Measurements from ENCODE around the gene CHERP. TPM values are rescaled to one million over a fixed set of nuclear protein-coding genes. Genes with fewer than 3 reads are reported as not detected.

The CHERP gene
- polyA plus RNA-seq, 1 experiment = 4.0 TPM

DNA sequence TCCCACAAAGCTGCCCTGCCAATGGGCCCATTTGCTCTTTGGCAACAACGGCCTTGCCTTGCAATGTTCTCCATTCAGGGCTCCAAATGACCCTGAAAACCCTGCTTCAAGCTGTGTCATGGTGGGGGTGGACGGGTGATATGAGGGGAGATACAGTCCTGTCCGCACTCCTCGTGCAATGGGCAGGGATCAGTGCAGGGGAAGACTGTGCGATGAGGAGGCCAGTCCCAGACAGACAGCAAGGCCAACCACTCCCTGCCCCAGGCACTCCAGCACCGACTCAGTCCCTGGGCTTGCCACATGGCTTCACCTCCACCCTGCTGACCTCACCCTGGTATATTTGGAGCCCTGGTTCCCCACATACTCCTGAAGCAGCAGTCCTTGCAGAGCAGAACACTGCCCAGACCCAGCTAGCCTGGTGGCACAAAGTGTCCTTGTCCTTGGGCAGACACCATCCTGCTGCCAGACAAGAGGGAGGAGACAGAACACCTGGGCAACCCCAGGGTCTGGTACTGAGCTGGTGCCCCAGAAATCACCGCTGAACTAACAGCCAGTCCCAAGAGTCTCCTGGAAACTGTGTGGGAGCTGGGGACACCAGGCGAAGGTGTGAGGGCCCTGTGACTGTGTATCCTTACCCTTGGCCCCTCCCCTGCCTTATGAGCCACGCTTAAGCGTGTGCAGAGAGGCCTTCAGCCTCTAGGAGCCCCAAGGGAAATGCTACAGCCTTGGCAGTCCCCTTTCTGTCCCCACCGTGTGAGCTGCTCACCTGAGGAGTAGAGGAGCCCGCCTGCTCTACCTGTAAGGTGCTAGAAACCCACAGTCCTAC is 39.1 kb upstream of the CHERP start:
- POLR2A ChIA-PET = interaction anchor here (0.6 kb wide), 1 partner anchor 47 kb away, joined by 3 read pairs; no protein-coding TSS in a partner anchor
- CTCF ChIA-PET = interaction anchor here (0.7 kb wide), 1 partner anchor 14 kb away, joined by 3 read pairs; no protein-coding TSS in a partner anchor
- Histone ChIP-seq H3K36me3 (ENCODE audit: control insufficient read depth, insufficient read depth, low read length) (peaks cover 7% of the 10 kb centered on the region), H3K27me3 (ENCODE audit: control insufficient read depth, insufficient read depth, low read length) (no peaks in the 10 kb centered on the region), H3K4me3 (ENCODE audit: low read depth, low read length) (no peak overlapping the region)
- DNase-seq (ENCODE audit: low read depth) = no peak
- TF ChIP-seq, protein P1, sequence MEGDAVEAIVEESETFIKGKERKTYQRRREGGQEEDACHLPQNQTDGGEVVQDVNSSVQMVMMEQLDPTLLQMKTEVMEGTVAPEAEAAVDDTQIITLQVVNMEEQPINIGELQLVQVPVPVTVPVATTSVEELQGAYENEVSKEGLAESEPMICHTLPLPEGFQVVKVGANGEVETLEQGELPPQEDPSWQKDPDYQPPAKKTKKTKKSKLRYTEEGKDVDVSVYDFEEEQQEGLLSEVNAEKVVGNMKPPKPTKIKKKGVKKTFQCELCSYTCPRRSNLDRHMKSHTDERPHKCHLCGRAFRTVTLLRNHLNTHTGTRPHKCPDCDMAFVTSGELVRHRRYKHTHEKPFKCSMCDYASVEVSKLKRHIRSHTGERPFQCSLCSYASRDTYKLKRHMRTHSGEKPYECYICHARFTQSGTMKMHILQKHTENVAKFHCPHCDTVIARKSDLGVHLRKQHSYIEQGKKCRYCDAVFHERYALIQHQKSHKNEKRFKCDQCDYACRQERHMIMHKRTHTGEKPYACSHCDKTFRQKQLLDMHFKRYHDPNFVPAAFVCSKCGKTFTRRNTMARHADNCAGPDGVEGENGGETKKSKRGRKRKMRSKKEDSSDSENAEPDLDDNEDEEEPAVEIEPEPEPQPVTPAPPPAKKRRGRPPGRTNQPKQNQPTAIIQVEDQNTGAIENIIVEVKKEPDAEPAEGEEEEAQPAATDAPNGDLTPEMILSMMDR (IDR thresholded peaks at IDR 0.05; ENCODE audit: insufficient read depth, low read depth, low read length) = no peak

GRCh38 chr19:16579381-16579780 is 37.1 kb upstream of the CHERP start:
- Histone ChIP-seq H3K4me3 (ENCODE audit: low read depth, low read length) (no peak overlapping the region), H3K36me3 (ENCODE audit: control insufficient read depth, insufficient read depth, low read length) (peaks cover 14% of the 10 kb centered on the region), H3K27me3 (ENCODE audit: control insufficient read depth, insufficient read depth, low read length) (no peaks in the 10 kb centered on the region)
- no peak for DNase-seq (ENCODE audit: low read depth)
- ChIA-PET POLR2A (no interaction called here), CTCF (no interaction called here)
- TF ChIP-seq, protein P1 (IDR thresholded peaks at IDR 0.05; ENCODE audit: insufficient read depth, low read depth, low read length) = no peak

GRCh38 chr19:16577531-16577985 is 35.3 kb upstream of the CHERP start:
- Histone ChIP-seq H3K27me3 (ENCODE audit: control insufficient read depth, insufficient read depth, low read length) (no peaks in the 10 kb centered on the region), H3K4me3 (ENCODE audit: low read depth, low read length) (no peak overlapping the region), H3K36me3 (ENCODE audit: control insufficient read depth, insufficient read depth, low read length) (peaks cover 14% of the 10 kb centered on the region)
- DNase-seq (ENCODE audit: low read depth) = no peak
- ChIA-PET POLR2A (no interaction called here), CTCF (interaction anchor here (1.1 kb wide), 1 partner anchor 37 kb away, joined by 3 read pairs; no protein-coding TSS in a partner anchor)
- TF ChIP-seq, protein P1 (IDR thresholded peaks at IDR 0.05; ENCODE audit: insufficient read depth, low read depth, low read length) = no peak

DNA sequence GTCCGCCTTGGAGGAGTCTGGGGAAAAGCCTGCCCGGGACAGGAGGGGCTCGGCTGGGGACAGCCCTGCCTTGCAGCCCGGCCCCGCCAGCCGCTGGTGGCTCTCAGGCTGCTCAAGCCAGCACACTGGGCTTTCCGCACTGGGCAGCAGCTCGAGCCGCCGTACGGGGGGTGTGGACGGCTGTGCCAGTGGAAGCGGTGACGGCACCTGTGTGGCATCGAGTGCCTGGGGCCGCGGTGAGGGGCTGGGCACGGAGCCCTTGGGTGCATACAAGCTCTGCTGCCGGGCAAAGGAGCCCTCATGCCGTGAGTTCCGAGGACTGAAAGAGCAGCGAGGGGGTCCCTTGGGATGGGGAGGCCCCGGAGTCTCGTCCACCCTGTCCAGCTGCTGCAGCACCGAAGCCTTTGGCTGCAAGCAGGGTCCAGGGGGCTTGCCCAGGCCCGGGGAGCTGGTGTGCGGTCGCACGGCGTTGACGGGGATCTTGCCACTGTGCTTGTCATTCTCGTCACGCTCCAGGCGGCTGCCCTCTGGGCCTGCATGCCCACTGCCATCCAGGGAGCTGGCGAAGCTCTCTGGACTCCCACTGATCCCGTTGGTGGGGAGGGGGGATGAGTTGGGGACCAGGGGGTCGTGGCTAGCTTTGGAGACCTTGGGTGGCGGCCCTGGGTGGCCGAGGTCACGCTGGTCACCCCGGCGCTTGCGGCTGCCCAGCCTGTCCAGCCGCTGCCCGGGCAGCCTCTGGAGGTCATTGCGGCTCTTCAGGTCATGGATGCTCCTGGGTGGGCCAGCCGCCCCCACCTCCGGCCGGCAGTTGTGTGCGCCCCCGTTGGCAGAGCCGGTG is 34.7 kb upstream of the CHERP start:
- TF ChIP-seq, protein P1 (IDR thresholded peaks at IDR 0.05; ENCODE audit: insufficient read depth, low read depth, low read length) = no peak
- no peak for DNase-seq (ENCODE audit: low read depth)
- Histone ChIP-seq H3K4me3 (ENCODE audit: low read depth, low read length) (no peak overlapping the region), H3K36me3 (ENCODE audit: control insufficient read depth, insufficient read depth, low read length) (peaks cover 14% of the 10 kb centered on the region), H3K27me3 (ENCODE audit: control insufficient read depth, insufficient read depth, low read length) (no peaks in the 10 kb centered on the region)
- ChIA-PET POLR2A (no interaction called here), CTCF (interaction anchor here (1.1 kb wide), 1 partner anchor 37 kb away, joined by 3 read pairs; no protein-coding TSS in a partner anchor)
